ENCODE data around the gene ZNF407. TPM values are rescaled to one million over a fixed set of nuclear protein-coding genes. Genes with fewer than 3 reads are reported as not detected.

Gene ZNF407
- total and polyA plus RNA-seq, 10 donors, result 2.0 to 41.0 (median 26.3) TPM

GRCh38 chr18:74633652-74634352, 36.1 kb downstream of the ZNF407 start:
- H3K4me1 ChIP-seq, result peaks cover 0 to 37% (median 7%) of the 10 kb centered on the region in 6 donors
- DNase-seq, result no peak
- H3K9me3 ChIP-seq, result no peaks in the 10 kb centered on the region
- 84 to 87% (median 86%) methylated on average over 13 of the region's 13 CpGs for WGBS, 5 donors
- TF ChIP-seq CTCF (IDR thresholded peaks at IDR 0.05 in 8 of 11, conservative IDR thresholded peaks at IDR 0.05 in 3 of 11) (no peak), POLR2AphosphoS5 (IDR thresholded peaks at IDR 0.05) (no peak), POLR2A (IDR thresholded peaks at IDR 0.05) (no peak)
- H3K4me3 ChIP-seq, result no peak overlapping the region
- H3K27ac ChIP-seq, result no peak overlapping the region
- peaks cover 0 to 57% (median 20%) of the 10 kb centered on the region in 6 donors for H3K36me3 ChIP-seq
- no peaks in the 10 kb centered on the region for H3K27me3 ChIP-seq (replicated peaks in 1 of 7)
- intact Hi-C loops (cut with DNase I; ENCODE audit: low total_unique reads), result no loop called here

GRCh38 chr18:74635224-74635975, 37.7 kb downstream of the ZNF407 start:
- no peak overlapping the region for H3K27ac ChIP-seq
- peaks cover 0 to 36% (median 7%) of the 10 kb centered on the region in 6 donors for H3K4me1 ChIP-seq
- WGBS, 5 donors, result 93 to 95% (median 94%) methylated on average over 15 of the region's 15 CpGs
- peaks cover 0 to 57% (median 20%) of the 10 kb centered on the region in 6 donors for H3K36me3 ChIP-seq
- no peak for TF ChIP-seq POLR2AphosphoS5 (IDR thresholded peaks at IDR 0.05)
- no peak for TF ChIP-seq CTCF (IDR thresholded peaks at IDR 0.05 in 8 of 11, conservative IDR thresholded peaks at IDR 0.05 in 3 of 11)
- DNase-seq, result no peak
- no peaks in the 10 kb centered on the region for H3K9me3 ChIP-seq
- H3K27me3 ChIP-seq (replicated peaks in 1 of 7), result no peaks in the 10 kb centered on the region
- intact Hi-C loops (cut with DNase I; ENCODE audit: low total_unique reads), result no loop called here
- no peak overlapping the region for H3K4me3 ChIP-seq

GRCh38 chr18:74637070-74637469, 39.4 kb downstream of the ZNF407 start:
- Histone ChIP-seq H3K4me3 (no peak overlapping the region), H3K27ac (no peak overlapping the region), H3K4me1 (peaks cover 0 to 20% (median 2%) of the 10 kb centered on the region in 6 donors), H3K27me3 (replicated peaks in 1 of 7) (no peaks in the 10 kb centered on the region), H3K9me3 (no peaks in the 10 kb centered on the region), H3K36me3 (peaks cover 0 to 54% (median 24%) of the 10 kb centered on the region in 6 donors)
- WGBS, 5 donors, result 89 to 98% (median 96%) methylated on average over 1 of the region's 1 CpG
- intact Hi-C loops (cut with DNase I; ENCODE audit: low total_unique reads), result no loop called here
- TF ChIP-seq CTCF (IDR thresholded peaks at IDR 0.05 in 8 of 11, conservative IDR thresholded peaks at IDR 0.05 in 3 of 11) (no peak), POLR2AphosphoS5 (IDR thresholded peaks at IDR 0.05) (no peak), POLR2A (IDR thresholded peaks at IDR 0.05) (no peak)
- DNase-seq, result no peak

- 84 to 95% (median 91%) methylated on average over 3 of the region's 3 CpGs for WGBS, 5 donors
- Histone ChIP-seq H3K27ac (no peak overlapping the region), H3K9me3 (no peaks in the 10 kb centered on the region)
Measured at GRCh38 chr18:74638210-74638609, 40.5 kb downstream of the ZNF407 start.

More at GRCh38 chr18:74638210-74638609, 40.5 kb downstream of the ZNF407 start:
- TF ChIP-seq CTCF (IDR thresholded peaks at IDR 0.05 in 8 of 11, conservative IDR thresholded peaks at IDR 0.05 in 3 of 11), result no peak
- TF ChIP-seq POLR2A (IDR thresholded peaks at IDR 0.05), result no peak
- TF ChIP-seq POLR2AphosphoS5 (IDR thresholded peaks at IDR 0.05), result no peak
- intact Hi-C loops (cut with DNase I; ENCODE audit: low total_unique reads), result no loop called here
- H3K27me3 ChIP-seq (replicated peaks in 1 of 7), result no peaks in the 10 kb centered on the region
- H3K4me1 ChIP-seq, result peaks cover 0 to 8% (median 0%) of the 10 kb centered on the region in 6 donors
- no peak for DNase-seq
- H3K4me3 ChIP-seq, result no peak overlapping the region
- H3K36me3 ChIP-seq, result peaks cover 0 to 50% (median 14%) of the 10 kb centered on the region in 6 donors
